Retinal pigment epithelial cell (primary cell): ENCODE measurements around the gene C16orf74.

Experiments
- DNase-seq: peaks from one replicate; pipeline ENCODE4 v3.0.0-alpha.2; 2010; ENCODE audit warnings: low read depth
- H3K4me3 ChIP-seq: 2 replicates; pipeline ENCODE4 v1.5.1; 2011; ENCODE audit warnings: mild to moderate bottlenecking, low read length, control low read depth, moderate library complexity
- CTCF ChIP-seq: conservative IDR thresholded peaks from 2 replicates; pipeline ENCODE4 v1.5.1; 2011; ENCODE audit warnings: low read depth, low read length, control low read depth, inconsistent platforms

The C16orf74 gene

GRCh38 chr16:85796152-85796551 is 45.3 kb upstream of the C16orf74 start:
- H3K4me3 ChIP-seq: no peak overlapping the region
- no peak for DNase-seq
- TF ChIP-seq CTCF: no peak

DNA sequence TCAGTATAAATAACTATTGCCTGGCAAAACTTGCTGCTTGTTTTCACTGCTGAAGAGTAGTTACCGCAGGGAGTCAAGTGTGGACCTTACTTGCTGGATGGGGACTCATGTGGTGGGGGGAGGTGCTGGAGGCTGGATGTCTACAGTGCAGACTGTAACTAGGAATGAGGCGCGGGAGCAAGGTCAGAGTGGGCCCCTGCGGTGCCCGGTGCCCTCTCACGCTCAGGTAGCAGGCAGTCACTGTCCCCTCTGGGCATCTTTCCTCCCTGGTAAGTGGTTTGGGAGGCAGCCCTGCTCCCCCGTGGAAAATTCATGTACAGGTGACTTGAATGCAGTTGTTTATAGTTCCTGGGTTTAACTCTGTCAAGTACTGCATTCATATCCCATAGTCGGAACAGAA is 43.8 kb upstream of the C16orf74 start:
- TF ChIP-seq CTCF: no peak
- no peak overlapping the region for H3K4me3 ChIP-seq
- no peak for DNase-seq

DNA sequence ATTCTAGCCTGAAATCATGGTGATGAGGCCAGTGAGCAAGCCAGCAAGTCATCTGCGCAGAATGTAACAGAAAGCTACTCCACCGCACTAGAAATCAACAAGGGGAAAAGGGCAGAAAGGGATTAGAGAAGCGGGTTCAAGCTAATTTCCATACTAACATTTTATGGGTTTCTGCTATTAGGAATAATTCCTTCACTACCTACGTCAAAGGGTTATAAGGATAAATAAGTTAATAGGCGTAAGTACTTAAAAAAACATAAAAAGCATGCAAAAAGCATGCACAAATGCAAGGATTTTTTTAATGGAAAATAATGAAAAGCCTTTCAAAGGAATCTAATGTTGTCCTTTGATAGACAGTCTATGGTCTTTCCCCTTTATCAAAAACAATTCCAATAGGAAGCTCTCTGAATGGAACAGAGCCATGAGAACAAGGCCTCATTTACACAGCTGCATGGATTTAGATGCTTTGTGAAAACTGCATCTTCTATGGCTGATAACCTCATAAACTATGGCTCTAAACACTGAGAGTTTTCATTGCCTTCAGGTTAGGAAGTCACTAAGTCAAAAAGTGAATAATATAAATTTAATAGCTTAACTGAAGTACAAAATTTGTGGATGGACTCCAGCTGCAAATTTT is 42.9 kb upstream of the C16orf74 start:
- TF ChIP-seq CTCF: no peak
- H3K4me3 ChIP-seq: no peak overlapping the region
- no peak for DNase-seq

GRCh38 chr16:85789773-85790172 is 38.9 kb upstream of the C16orf74 start:
- H3K4me3 ChIP-seq: no peak overlapping the region
- DNase-seq: no peak
- TF ChIP-seq CTCF: no peak

DNA sequence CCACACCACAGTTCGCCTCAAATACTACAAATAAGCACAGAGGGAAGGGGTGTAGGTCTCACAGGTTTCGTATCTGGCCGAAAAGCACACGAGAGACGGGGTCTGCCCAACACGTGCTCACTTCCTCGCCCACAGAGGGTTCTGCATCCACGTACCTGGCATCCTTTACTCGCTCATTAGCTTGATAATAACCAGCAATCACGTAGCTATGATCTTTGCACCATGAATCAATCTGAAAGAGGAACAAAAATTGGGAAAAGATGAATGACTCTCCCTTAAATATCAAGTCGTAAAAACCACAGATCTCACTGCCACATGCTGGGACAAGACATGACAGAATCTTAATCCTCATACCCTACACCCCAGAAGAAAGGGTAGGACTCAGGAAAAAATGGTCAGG is 37.9 kb upstream of the C16orf74 start:
- H3K4me3 ChIP-seq: no peak overlapping the region
- TF ChIP-seq CTCF: no peak
- no peak for DNase-seq

DNA sequence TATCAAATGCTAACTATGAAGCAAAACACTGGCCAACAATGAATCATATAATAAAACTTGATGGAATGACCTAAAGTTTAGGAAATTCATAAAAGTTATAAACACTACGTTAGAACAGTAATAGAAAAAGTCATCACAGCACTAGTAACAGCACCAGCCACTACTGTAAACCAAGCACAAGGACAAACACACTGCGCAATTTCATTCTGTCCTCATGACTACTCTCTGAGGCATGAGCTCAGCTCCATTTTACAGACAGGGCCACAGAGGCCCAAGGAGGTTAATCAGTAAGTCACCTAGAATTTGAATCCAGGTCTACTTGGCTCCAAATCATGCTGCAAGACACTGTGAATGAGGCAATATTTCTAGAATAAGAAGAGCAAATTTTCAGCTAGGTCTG is 35.0 kb upstream of the C16orf74 start:
- H3K4me3 ChIP-seq: no peak overlapping the region
- no peak for TF ChIP-seq CTCF
- no peak for DNase-seq

- no peak overlapping the region for H3K4me3 ChIP-seq
- no peak for DNase-seq
- no peak for TF ChIP-seq CTCF
Observed at GRCh38 chr16:85784813-85785212, 33.9 kb upstream of the C16orf74 start.
